Kidney tubule cell (primary cell): ENCODE measurements around the gene MBP.
"Not testable (repeated sequence)": the region's sequence is repeated elsewhere in the genome, so short reads cannot be mapped to it uniquely, and the experiment has no call there.

Source experiments
- DNase-seq: peaks from one replicate; pipeline ENCODE4 v3.0.0-alpha.2; 2018; ENCODE audit warnings: low spot score

MBP gene

DNA sequence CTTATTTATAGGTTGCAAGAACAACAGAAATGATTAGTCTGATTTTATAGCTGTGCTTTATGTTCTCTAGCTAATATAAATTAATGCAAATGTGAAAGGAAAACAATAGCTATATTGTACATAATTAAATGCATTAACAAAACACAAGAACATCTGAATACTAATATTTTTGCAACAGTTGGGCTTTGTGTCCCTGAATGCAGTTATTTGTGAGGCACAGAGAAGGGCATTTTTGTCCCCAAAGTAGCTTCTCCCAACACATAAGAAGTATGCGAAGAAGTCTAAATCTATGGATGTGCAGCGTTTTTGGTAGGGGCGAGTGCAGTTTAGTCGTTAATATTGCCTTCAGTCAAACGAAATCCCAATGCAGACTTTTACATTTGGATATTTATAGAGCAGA is 110.0 kb downstream of the MBP start:
- DNase-seq, result no peak

DNA sequence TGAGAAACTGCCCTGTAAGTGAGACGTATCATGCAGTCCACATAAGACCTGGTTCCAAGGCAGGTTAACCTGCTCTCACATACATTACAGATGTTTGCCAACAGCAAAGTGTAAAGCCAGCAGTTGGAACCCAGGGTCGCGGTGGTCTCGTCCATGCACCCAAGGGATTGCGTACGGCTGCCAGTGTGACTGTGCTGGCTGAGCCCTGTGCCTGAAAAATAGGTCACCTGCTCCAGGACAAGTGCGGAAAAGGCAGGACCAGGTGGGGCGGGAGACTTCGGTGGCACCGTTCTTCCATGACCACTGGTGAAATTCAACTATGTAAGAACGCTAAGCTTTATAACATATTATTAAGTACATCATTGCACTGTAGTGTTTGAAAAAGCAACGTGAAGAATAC is 110.5 kb downstream of the MBP start:
- DNase-seq, result no peak

DNA sequence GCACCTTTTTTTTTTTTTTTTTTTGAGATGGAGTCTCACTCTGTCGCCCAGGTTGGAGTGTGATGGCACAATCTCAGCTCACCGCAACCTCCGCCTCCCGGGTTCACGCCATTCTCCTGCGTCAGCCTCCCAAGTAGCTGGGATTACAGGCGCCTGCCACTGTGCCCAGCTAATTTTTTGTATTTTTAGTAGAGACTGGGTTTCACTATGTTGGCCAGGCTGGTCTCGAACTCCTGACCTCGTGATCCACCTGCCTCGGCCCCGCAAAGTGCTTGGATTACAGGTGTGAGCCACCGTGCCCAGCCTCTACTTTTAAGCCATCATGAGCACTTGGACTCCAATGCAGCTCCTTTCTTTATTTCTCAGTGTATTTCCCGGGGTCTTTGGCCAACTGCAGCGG is 111.1 kb downstream of the MBP start:
- DNase-seq, result not testable (repeated sequence)

DNA sequence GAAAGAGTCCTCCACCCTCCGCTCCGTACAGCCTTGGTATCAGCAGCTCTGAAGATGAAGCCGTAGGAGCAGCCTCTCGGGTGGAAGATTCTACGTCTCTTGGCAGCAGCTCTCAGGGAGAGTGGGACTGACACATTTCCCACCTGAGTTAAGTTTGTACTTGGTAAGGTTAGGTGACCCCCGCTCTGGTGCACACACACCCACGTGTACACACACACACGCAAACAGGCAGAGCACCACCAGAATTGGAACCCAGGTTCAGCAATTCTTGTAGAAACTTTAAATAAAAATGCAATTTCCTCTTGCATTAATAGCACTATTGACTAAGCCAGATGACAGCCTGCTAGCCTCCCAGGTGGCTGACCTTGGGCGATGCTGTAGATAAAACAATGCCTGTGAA is 111.5 kb downstream of the MBP start:
- no peak for DNase-seq

DNA sequence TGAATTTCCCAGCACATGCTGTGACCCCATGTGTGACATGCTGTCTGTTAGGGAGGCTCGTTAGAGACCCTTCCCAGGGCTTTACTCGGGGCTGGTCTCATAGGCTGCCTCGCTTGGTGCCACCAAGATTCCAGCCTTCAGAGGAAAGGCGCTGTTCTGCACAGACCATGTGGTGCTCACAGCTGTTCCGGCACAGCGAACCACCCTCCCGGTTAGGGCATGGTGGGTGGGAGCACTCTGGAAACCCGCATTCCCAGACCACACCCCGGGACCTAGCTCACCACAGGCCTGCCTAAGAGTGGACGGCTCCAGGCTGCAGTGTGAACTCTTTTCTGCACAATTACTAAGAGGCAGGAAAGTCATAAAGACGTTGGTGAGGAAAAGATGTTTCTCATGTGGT is 112.0 kb downstream of the MBP start:
- no peak for DNase-seq

DNA sequence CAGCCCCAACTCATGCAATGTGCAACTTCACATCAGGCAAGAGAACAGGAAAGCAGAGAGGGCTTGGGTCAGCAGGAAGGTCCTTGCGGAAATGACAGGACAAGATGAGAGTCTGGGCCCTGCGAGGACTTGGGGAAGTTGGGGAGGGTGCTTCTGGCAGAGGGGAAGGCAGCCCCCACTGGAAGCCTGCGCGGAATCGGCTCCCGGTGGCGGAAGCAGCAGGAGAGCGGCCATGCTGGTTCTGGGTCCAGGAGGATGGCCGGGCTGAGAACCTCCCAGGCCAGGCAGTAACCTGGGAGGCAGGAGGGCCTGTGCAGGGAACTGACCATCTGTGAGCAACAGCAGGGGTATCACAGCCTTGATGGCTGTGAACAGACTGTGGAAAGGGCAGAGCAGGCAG is 112.9 kb downstream of the MBP start:
- DNase-seq, result no peak

DNA sequence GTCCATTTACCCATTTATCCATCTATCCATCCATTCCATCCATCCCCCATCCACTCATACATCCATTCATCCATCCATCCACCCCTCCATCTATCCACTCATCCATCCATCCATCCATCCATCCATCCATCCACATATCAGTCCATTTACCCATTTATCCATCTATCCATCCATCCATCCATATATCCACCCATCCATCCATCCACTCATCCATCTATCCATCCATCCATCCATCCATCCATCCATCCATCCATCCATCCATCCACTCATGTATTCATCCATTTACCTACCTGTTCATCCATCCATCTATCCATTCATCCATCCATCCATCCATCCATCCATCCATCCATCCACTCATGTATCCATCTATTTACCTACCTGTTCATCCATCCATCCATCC is 113.9 kb downstream of the MBP start:
- not testable (repeated sequence) for DNase-seq

DNA sequence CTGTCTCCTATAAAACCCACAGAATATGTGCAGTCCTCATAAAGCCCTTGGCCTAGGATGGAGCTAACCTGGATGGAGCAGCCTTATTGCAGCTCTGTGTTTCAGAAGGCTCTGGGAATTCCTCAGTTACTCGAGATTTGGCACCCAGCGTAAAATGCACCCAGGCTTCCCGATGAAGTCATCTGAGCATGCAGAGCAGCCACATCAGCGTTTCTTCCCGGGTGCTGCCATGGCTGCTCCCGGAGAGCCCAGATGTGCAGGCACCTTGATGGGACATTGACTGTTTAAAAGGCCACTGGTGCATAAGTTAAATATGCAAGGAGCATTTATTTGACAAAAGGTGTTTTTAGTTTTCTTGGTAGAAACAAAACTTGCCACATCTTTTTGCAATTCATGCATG is 115.2 kb downstream of the MBP start:
- DNase-seq, result no peak

DNA sequence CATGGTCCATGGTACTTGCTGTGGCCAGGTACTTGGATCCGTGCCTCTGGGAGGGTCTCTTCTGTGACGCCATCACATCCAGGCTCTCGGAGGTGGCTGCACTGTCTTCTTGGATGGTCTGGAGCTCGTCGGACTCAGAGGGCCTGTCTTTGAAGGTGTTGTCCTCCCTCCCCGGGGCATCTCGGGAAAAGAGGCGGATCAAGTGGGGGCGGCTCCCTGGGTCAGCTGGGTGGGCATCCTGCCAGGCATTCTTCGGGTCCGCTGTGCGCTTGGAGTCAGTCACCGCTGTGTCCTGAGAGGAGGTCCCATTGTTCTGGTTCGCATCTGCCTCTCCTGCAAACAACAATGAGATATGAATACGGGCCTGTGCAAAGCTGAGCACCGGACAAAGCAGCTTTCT is 115.6 kb downstream of the MBP start:
- DNase-seq, result no peak

DNA sequence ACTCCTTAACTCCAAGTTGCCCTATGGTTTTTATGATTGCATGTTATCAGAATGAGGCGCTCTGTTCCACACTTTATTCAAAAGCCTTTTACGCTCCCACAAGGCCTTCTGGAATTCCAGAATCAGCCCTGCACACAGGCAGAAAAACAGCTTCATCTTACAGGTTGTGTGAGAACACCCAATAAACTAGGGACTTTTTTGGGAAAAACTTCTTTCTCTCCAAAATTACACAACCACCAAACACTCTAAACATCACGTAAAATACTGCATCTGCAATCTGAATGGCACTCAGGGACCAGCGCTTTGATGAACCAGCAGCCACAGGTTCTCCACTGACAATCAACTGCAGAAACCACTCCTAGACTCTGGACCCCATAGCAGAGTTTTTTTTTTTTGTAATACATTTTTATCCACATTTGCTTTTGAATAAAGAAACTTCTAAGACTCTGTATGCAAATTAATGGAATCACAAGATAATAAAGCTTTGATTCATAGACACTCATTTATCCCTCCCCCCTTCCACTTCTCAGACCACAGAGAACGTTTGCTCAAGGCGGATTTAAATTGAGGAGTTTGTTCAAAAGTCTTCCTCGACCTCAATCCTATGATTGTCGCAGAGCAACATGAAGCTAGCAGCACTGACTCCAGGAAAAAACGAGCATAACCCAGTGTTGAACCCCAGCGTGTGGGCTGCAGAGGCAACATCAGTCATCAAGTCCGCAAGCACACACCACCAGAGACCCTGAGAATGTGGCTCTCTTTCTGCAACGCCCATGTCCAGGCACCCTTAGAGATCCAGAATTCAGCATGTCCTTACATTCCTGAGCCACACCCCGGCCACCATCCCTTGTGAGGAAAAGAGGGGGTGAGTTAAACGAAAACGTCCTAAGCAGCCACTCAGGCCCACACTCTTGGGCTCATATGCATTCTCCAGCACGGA is 116.5 kb downstream of the MBP start:
- no peak for DNase-seq

DNA sequence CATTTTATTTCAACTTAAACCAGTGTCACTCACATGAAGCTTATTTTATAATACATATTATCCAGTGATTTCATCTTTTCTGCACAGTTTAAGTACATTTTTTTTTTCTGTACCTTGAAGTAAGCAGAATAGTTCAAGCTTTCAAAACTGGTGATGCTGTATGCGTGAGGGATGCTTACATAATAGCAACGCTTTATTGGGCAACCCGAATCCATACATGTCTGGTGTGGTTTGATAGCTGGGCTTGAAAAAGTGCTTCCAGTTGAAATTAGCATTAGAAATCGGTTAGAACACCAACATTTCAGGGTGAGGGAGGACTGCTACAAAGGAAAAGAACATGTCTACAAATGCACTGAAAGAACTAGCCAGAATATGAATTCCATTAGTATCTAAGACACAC is 117.4 kb downstream of the MBP start:
- no peak for DNase-seq

DNA sequence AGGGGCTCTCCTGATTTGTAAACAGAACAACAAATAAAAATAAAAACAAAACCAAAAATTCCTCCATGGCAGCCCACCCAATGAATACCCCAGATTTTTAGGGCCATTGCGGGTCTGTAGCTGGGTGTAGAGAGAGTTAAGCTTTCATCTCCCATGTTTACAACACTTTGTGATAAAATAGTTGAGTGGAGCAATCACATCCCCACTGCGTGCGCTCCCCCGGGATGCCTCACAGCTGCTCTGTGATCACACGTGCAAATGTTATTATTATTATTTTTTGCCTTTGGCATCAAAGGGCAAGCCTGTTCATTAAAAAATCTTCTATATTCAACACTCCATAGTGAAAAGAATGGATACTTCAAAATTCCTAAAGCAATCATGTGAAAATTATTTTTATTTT is 118.0 kb downstream of the MBP start:
- no peak for DNase-seq

DNA sequence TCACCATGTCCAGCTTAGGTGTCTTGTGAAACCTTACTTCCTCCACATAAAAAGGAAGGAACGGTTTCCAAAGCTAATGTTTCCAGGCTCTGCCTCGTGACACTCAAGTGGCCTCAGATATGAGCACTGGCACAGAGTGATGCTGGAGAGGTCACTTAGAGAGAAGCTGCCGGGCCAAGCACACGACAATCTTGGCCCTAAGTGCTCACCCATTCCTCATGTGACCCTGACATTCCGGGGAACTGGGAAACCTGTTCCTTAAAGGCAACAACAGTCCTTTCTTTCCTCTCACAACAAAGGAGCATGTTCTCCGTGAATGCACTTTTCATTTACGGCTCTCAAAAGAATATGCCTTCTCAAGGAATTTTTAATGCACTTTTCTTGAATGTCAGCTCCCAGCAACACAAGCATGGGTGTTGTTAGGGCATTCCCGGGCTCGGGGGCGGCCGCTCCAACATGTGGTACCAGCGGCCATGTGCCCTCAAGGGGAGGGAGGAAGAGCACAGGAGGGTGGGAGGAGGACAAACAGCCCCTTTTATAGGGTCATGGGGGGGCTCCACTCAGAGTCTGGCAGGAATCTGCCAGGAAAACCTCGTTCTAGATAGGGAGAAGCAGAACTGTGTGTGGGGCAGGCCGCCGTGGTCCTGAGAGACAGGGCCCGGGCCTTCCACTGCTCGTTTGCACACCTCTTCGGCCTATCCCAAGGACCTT is 118.6 kb downstream of the MBP start:
- no peak for DNase-seq

DNA sequence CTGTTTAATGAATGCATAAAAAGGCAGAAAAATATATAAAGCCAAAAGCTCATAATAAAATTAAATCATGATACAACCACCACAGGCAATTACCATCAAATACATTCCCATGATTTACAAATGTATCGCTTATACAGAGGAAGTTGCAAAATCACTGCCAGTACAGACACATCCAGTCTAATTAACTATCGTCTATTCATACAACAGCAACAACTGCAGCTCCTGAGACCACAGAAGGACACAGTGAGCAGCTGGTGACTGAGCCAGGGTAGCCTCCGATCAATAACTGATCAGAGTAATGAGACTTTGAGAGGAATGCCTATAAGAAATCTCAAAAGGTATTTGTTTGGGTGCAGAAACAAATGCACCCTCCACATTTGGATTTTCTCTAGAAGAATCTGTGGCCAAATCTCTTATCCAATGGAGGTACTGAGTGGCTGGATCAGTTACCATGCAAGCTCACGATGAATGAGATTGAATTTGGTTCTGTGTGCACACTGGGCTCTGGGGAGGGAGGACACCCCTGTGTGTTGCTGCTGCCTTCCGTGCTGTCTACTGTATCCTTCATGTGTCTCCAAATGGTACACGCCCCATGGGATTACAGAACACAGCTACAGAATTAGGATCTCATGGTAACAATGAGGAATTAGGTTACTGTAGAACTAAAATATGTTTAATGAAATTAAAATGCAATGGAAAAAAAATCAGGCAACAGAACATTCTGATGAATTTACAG is 119.6 kb downstream of the MBP start:
- no peak for DNase-seq

DNA sequence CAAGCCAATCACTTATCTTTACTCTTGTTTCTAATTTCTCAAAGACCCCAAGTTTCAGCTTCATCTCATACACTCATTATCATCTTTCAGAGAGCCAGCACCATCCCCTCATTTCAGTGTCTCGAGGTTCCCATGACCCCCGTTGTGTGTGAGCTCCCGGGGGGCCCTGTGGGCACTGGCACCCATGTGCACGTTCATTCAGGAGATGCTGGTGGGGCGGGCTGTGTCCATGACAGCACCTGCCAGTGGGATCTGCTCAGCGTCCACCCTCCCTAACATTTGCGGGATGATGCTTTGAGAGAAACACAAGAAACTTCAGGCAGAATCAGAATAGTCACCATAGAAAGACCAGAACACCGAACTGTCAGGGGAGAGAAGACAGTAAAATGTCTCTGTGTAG is 120.5 kb downstream of the MBP start:
- DNase-seq, result no peak

DNA sequence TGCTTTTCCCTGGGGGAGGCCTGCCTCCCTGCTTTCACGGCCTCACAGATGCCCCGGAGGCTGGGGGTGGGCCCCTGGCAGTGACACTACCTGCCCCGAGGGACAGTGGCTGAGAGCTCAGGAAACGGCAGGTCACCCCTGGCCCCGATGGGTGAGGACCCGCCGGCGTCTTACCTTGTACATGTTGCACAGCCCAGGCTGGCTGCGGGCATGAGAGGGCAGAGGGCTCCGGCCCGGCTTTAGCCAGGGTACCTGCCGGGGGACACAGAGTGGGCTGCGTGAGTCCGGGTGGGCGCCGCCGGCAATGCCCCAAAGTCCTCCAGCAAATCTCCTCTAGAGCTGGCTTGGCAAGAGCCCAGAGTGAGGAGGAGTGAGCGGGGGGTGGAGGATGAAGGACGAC is 122.9 kb downstream of the MBP start:
- DNase-seq, result no peak

DNA sequence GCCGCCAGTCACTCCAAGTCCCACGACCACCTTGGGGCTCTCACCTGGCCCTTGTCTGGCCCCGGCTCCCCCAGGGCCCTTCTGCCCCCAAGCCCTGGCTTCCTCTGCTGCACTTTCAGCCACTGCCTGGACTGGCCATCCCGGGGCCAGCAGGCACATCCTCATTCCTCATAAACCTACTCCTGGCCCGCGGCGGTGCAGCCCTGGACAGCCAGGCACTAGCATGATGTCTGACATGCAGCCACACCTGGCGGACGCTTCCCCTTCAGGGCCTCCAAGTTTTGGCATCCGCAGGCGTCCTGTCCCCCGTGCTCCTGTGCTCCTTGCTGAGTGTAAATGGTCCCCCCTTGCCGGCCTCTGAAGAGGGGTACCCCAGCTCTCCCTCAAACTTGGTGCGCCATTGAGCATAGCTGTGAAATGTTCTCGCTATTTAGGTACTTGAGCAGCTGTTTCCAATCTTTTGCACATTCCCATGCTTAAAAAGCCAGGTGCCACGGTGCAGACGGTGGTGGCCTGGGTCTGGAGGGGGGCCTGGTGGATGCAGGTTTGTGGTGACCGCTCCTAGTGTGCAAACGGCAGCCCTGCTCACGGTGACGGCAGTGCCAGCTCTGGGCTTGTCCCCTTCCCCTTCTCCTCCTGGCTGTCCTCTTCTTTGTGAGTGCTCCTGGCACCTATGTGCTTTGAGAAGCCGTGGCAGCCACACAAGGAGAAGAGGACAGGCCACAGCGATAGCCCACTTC is 123.8 kb downstream of the MBP start:
- DNase-seq, result no peak

DNA sequence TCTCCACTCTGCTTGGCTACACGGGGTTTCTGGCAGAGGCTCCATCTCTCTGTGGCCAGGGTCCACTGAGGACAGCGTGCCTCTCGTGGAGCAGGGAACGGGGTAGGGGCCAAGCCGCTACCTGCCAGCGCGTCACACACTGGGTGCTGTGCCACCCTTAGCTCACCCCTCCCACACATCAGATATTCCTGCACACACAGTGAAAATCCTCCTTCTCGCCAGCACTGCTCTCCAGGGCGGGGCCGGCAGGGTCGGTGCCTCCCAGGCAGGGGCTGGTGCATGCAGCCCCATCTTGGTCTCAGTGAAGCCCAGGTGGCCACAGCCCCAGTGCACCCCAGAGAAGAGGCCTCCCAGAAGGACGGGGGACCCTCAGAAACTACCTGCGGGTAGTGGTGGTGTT is 124.6 kb downstream of the MBP start:
- DNase-seq, result no peak

DNA sequence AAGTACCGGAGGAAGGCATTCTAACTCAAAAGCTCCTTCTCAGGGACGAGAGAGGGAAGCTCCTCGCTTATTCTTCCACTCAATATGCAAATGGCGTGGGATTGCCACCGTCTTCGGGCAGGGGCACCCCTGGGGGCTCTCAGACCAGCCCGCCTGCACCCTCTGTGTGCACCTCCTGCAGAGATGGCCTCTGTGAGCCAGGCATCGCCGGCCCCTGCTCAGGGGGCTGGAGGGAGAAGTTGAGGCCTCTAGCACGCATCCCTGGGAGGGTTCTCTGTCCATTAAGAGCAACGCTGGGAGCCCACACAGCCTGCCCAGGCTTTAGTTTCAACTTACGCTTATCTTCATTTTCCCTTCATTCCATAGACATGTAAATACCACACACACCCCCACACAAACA is 125.3 kb downstream of the MBP start:
- DNase-seq, result no peak

DNA sequence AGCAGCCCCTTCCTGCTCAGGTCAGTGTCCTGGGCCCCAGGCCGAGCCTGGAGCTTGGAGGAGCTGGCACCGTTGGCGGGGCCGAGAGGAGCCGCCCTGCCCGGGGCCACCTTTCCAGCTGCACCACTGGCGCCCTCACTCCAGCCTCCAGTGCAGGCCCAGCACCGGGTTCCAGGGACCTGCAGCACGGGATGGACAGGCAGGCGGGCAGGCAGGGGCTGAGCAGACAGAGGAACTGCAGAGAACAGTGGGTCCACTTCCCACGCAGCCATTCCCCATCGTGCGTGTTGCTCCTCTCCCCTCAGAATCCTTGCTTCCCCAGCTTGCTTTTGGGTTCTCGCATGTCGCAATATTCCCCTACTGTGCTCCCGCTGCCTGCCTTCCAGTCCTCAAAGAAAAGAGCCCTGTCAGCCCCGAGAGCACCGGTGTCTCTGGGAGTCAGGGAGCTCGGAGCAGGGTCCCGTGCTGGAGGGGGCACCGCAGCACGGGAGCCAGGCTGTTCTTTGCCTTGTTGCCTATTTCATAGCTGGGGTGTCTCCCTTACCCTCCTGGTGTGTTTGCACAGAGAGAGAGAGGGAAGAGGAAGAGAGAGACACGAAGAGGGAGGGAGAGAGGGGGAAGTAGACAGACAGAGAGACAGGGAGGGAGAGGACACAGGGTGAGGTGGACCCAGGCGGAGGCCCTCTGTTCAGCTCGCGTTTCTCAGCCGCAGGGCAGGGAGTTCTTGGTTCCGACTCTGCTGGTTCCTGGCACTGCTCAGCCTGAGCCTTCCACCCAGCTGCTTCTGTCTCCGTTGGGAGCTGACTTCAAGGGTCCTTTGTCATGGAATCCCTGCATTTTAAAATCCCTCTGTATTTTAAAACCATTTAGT is 126.0 kb downstream of the MBP start:
- DNase-seq, result no peak

DNA sequence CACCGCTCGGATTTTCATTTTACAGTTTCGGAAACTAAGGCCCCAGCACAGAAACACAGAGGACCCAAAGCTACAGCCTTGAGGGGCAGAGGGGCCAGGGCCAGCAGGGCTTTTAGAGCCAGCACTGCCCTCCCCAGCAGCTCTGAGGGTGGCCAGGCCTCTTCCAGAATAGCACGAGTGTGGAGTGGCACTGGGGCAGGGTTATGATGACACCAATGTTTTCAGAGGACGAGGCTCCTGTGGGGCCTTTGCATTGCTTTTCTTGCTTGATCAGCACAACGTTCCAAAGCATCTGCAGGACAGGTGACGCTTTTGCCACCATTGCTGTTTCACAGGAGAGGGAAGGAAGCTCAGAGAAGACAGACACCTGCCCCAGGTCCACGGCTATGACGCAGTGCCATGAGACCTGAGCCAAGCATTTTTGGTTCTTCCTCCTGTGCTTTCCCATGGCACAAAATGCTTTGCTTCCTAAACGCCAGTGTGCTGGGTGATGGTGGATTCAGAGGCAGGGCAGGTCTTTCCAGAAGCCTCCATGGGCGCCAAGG is 126.9 kb downstream of the MBP start:
- no peak for DNase-seq
